Hematopoietic multipotent progenitor cell treated with erythropoietin and hydrocortisone succinate and interleukin-3 and kit ligand, for 8 days (in vitro differentiated cells): ENCODE measurements around the gene KLHL29.

Experiments used
- DNase-seq: peaks from one replicate; pipeline ENCODE4 v3.0.0-alpha.2; 2015

KLHL29 gene

DNA sequence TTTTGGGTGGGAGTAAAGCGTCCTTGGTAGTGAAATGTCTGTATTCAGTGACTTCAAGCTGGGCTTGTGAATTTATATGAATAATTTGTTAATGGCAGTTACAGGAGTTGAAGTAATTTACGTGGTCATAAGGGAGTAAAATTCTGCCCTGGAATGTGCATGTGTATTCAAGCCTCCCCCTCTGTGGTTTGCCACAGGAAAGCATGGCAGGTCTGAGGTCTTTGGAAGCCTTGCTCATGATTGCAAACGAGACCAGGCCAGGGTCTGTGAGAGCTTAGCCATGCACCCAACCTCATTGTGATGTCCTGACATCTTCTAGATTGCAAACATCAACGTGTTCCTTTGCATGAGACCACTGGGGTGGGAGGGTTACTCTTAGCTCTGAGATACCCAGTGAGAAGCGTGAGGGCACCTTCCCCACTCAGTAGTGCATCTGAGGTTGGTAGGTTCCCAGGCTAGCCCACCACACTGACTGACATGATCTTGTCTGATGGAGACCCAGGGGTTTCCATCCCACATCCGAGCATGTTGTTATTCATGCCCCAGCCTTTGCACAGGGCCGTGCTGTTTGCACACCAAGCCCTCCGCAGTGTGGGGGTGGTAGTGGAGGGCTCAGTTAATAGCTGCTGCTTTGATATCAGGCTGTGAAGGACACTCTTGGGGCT, 216.5 kb downstream of the KLHL29 start:
- no peak for DNase-seq

DNA sequence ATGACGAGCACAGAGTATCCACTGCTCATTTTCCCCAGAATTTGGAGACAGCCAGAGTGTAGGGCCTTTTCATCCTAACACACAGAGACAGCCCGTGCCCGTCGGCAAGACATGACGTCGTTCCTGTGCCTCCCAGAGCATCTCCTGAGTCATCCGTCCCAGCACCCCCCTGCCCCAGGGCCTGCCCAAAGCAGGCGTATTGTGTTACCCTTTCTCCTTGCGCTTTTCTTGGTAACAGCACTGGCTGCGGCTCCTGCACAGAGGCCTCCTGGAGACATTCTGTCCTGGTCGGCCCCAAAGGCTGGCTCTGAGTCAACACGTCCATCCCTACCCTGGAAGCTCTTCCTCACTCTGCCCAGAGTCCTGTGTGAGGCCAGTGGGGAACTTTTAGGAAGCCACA, 217.1 kb downstream of the KLHL29 start:
- DNase-seq: no peak

DNA sequence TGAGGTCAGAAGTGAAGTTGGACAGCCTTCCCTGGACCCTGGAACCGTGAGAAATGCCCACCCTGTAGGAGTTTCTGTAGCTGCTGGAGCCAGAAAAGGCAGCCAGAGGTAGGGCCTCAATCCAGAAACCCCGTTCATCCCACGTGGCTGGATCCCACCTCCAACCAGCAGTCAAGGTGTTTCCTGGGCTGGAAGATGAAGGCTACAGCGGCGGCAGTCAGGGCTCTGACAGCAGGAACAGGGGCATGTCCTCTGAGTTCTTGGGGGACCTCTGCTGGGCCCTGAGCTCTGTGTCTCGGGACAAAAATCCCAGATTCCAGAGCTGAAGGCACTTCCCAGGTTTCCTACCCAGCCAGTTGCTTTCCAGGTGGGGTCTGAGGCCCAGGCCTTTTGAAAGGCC, 218.2 kb downstream of the KLHL29 start:
- DNase-seq: no peak

- DNase-seq: no peak
These were observed 218.6 kb downstream of the KLHL29 start for GRCh38 chr2:23603581-23603980.

DNA sequence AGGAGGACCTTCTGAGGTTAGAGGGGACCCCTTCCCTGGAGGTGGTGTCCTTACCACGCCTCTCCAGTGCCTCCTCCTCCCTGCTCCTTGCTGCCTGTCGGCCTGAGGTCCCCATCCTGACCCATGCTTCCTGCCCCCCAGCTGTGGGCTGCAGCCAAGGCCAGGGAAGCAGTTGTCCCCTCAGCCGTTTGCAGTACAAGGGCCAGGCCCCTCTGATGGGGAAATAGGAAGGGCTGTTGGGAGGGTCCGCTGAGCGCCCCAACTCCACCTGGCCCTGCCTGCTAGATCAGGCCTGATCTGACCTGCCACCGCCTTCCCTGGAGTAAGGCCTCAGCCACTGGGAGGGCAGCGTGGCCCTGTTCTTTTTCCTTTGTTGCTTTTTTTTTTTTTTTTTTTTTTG, 219.8 kb downstream of the KLHL29 start:
- no peak for DNase-seq

DNA sequence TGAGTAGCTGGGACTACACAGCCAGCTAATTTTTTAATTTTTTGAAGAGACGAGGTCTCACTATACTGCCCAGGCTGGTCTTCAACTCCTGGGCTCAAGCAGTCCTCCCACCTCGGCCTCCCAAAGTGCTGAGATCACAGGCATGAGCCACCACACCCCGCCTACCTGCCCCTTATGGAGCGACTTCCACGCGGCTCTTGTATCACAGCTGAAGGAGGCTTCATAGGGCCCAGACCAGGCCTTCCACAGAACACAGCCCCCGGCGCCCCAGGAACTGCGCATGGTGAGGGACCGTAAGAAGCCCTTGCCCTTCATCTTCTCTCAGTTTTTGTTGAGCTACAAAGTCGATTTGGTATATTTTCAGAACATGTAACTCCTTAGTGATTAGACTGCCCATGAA, 220.3 kb downstream of the KLHL29 start:
- no peak for DNase-seq

- no peak for DNase-seq
These were observed 221.2 kb downstream of the KLHL29 start for GRCh38 chr2:23606196-23606595.

GRCh38 chr2:23606968-23607367, 222.0 kb downstream of the KLHL29 start:
- DNase-seq: no peak

DNA sequence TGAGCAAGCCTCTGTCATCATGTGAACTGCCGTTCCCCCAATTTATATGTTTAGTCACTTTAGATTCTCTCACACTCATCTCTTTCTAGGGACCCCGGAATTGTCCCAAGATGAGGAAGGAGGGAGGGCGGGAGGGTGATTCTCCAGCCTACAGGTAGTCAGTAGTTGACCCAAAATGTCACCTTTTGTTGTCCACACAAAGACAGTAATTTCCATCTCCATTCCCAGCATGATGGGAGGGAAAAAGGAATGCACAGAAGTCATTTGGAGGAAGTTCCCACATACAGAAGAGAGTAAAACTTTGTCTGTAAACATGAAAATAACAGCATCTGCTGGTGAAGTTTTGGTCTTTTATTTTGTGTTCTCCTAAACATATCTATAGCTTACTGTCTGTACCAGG, 222.9 kb downstream of the KLHL29 start:
- DNase-seq: no peak

GRCh38 chr2:23609254-23609653, 224.3 kb downstream of the KLHL29 start:
- DNase-seq: no peak

- DNase-seq: no peak
These were observed 226.9 kb downstream of the KLHL29 start for GRCh38 chr2:23611839-23612238.

DNA sequence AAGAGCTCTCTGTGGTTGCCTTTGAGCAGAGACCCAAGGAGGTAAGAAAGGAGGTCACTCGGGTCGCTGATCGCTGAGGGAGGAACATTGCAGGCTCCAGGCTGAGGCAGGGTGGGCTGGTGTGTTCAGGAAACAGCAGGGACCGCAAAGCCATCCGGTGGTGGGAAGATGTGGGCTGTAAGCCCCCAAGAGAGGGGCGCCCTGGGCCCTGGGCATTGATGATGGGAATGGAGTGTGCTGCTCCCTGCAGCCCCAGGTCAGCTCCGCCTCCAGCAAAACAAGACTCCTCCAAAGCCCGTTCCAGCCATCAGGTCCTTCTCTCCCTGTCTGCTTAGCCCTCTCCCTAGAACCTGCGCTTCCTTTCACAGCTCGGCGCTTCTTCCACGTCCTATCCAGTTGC, 229.7 kb downstream of the KLHL29 start:
- DNase-seq: no peak

DNA sequence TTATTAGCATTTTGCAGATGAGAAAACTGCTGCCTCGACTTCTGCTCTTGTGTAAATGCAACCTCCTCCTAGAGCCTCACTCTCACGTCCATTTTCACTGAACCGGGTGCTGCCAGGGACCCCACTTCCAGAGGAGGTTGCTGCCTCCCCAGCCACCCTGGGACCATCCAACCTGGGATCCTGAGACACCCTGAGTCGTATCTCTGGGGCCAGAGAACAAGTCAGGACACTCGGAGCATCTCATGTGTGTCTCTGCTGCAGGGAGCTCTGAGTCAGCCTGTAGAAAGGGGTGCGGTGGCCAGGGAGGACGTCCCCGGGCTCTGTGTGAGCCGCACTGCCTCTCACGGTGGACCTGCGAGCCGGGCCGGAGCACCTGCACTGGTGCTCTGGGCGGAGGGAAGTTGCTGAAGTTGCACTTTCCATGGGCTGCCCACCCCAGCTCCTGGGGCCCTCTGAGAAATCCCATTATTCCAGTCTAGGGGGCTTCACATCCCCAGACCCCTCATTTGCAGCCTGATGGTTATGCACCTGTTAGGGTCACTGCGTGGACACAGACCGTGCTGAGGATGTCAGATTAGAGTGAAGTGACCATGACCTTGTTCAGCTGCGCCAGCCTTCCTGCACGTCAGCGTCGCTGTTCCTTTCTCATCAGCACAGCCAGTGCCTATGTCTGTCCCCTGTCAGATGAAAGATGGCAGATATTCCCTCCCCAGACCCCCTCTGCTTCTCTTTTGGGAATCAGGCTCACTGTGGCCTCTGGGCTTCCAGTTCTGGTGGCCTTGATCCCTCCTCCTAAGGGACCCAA, 230.4 kb downstream of the KLHL29 start:
- no peak for DNase-seq

DNA sequence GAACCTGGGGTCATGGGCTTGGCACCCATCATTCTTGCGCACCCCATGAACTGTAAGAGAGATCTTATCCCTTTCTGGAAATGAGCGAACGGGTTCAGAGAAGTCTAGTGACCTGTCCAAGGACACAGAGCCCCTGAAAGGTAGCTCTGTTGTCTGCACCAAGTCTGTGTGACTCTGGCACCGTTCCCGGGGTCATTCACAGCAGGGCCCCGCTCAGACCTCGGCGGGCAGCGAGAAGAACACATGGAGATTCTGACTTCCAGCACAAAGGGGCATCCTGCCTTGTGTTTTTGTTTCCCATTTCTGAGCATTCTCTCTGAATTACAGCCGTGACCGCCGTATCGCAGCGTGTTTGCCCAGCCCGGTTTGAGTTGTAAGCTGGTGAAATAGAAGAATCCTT, 231.7 kb downstream of the KLHL29 start:
- DNase-seq: no peak

- no peak for DNase-seq
These were observed 232.3 kb downstream of the KLHL29 start for GRCh38 chr2:23617167-23617810.

GRCh38 chr2:23617811-23618215, 232.8 kb downstream of the KLHL29 start:
- no peak for DNase-seq

GRCh38 chr2:23618265-23618664, 233.3 kb downstream of the KLHL29 start:
- no peak for DNase-seq

- DNase-seq: no peak
These were observed 234.0 kb downstream of the KLHL29 start for GRCh38 chr2:23618794-23619530.

- no peak for DNase-seq
These were observed 235.0 kb downstream of the KLHL29 start for GRCh38 chr2:23619941-23620340.

DNA sequence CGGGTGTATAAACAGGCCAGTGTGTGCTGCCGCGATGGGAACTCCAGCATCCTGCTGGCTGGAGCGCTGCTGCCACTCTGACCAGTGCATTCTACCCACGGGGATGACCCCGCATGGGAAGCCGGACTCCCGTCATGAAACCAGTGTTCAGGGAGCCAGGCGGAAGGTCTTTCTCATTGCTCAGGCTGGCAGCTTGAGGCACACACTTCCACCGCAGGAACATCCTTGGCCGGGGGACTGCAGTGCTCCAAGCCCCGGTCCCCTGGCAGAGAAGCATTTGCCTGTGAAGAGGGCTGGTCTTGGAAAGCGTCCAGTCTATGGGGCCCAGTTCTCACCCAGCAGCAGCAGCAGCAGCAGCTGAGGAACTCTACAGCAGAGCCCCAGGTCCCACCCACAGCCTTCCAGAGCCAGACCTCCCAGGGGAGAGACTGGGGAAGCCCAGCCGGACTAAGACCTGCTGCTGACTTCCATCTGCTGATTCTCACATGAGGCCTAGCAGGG, 235.9 kb downstream of the KLHL29 start:
- DNase-seq: no peak

DNA sequence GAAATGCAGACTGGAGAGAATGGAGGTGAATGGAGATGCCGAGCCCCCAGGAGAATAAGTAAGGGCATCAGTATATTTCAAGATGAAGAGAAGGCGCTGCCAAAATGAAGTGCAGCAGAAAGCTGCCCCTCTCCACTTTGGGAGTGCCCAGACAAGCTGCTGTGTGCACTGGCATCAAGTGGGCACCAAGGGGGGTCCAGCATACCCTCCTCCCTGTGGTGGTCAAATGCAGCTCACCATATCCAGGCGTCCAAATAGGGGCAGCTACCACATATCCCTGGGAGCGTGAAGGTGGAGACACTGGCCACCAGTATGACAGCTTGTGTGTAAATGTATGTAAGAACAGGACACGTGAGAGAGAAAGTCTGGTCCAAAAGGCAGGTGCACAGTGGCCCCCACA, 236.6 kb downstream of the KLHL29 start:
- no peak for DNase-seq

DNA sequence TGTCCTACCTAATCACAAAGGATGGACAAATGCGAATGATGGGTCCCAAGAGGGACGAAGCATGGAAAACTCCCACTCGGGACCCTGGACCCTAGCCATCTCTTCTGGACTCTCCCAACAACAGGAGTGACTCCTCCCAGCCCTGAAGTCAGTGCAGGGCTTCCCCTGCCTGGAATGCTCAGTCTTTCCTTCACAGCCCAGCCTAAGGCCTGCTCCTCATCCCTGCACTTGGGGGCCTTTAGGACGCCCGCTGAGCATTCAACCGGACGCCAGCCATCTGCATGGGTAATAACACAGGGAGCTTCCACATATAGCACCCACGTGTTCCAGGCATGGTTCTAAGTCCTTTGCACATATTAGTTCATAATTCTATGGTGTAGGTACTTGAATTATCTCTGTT, 237.5 kb downstream of the KLHL29 start:
- no peak for DNase-seq

DNA sequence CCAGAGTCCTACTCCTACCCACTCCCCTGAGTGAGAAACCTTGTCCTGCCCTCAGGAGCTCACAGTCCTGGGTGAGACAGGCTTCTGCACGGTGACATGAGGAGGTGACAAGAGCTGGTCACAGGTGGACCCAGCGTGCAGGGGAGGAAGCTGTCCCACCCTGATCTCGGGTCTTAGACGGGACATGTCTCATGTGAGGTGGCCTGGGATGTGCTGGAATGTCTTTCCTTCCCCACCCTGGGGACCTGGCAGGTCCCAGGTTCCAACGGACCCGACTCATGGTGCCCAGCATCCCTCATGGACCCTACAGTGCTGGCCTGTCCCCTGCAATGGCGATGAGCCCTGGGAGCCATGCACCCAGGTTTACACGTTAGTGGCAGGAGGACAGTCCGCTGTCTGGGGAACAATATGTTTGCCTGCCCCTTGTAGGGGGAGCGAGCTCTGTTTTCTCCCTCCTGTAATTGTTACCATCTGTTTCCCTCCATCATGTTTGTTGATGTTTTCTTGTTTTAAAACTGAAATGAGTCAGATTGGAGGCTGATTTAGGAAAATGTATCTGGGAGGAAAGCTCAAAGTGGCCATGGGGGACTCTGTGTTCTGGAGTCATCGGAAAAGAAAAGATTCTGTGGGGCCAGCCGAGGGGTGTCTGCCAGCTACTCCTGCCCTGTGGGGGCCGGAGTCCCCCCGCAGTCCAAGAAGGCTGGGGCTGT, 238.1 kb downstream of the KLHL29 start:
- no peak for DNase-seq
